ENCODE data around the gene NOP9. TPM values are rescaled to one million over a fixed set of nuclear protein-coding genes. Genes with fewer than 3 reads are reported as not detected.

The NOP9 gene
- total and polyA plus RNA-seq, 2 experiments from 2014 or later, result 2.7 to 15.7 TPM

GRCh38 chr14:24316597-24316950 lies 16.9 kb downstream of the NOP9 start:
- no peaks in the 10 kb centered on the region for H3K9me3 ChIP-seq (ENCODE audit: low read depth)
- TF ChIP-seq CTCF (IDR thresholded peaks at IDR 0.05; ENCODE audit: low read depth, low read length), result no peak
- no peaks in the 10 kb centered on the region for H3K36me3 ChIP-seq
- peaks cover 2% of the 10 kb centered on the region for H3K4me1 ChIP-seq (ENCODE audit: low read depth)
- no peak for DNase-seq (ENCODE audit: low read depth in 1 of 2, low spot score in 1 of 2)
- H3K4me3 ChIP-seq, result no peak overlapping the region
- no peak overlapping the region for H3K27ac ChIP-seq
- H3K27me3 ChIP-seq, result no peaks in the 10 kb centered on the region

GRCh38 chr14:24317141-24317928 lies 17.7 kb downstream of the NOP9 start:
- DNase-seq (ENCODE audit: low read depth in 1 of 2, low spot score in 1 of 2), result peak in 1 of 2 donors; percentile 25
- no peak overlapping the region for H3K4me3 ChIP-seq
- no peaks in the 10 kb centered on the region for H3K9me3 ChIP-seq (ENCODE audit: low read depth)
- H3K4me1 ChIP-seq (ENCODE audit: low read depth), result peaks cover 7% of the 10 kb centered on the region
- no peak overlapping the region for H3K27ac ChIP-seq
- no peak for TF ChIP-seq CTCF (IDR thresholded peaks at IDR 0.05; ENCODE audit: low read depth, low read length)
- no peaks in the 10 kb centered on the region for H3K36me3 ChIP-seq
- no peaks in the 10 kb centered on the region for H3K27me3 ChIP-seq

GRCh38 chr14:24321212-24321975 lies 21.7 kb downstream of the NOP9 start:
- Histone ChIP-seq H3K27me3 (no peaks in the 10 kb centered on the region), H3K4me3 (no peak overlapping the region), H3K36me3 (no peaks in the 10 kb centered on the region), H3K9me3 (ENCODE audit: low read depth) (no peaks in the 10 kb centered on the region), H3K27ac (no peak overlapping the region), H3K4me1 (ENCODE audit: low read depth) (peaks cover 7% of the 10 kb centered on the region)
- no peak for TF ChIP-seq CTCF (IDR thresholded peaks at IDR 0.05; ENCODE audit: low read depth, low read length)
- peak in 1 of 2 donors; percentile 44 for DNase-seq (ENCODE audit: low read depth in 1 of 2, low spot score in 1 of 2)

GRCh38 chr14:24322672-24323071 lies 23.0 kb downstream of the NOP9 start:
- Histone ChIP-seq H3K9me3 (ENCODE audit: low read depth) (no peaks in the 10 kb centered on the region), H3K27me3 (no peaks in the 10 kb centered on the region), H3K4me1 (ENCODE audit: low read depth) (peaks cover 7% of the 10 kb centered on the region), H3K36me3 (no peaks in the 10 kb centered on the region), H3K27ac (no peak overlapping the region), H3K4me3 (no peak overlapping the region)
- TF ChIP-seq CTCF (IDR thresholded peaks at IDR 0.05; ENCODE audit: low read depth, low read length), result no peak
- DNase-seq (ENCODE audit: low read depth in 1 of 2, low spot score in 1 of 2), result no peak

GRCh38 chr14:24323341-24323740 lies 23.7 kb downstream of the NOP9 start:
- Histone ChIP-seq H3K27ac (no peak overlapping the region), H3K27me3 (no peaks in the 10 kb centered on the region), H3K36me3 (no peaks in the 10 kb centered on the region), H3K9me3 (ENCODE audit: low read depth) (no peaks in the 10 kb centered on the region), H3K4me1 (ENCODE audit: low read depth) (peaks cover 7% of the 10 kb centered on the region), H3K4me3 (no peak overlapping the region)
- no peak for DNase-seq (ENCODE audit: low read depth in 1 of 2, low spot score in 1 of 2)
- TF ChIP-seq CTCF (IDR thresholded peaks at IDR 0.05; ENCODE audit: low read depth, low read length), result no peak

Measured in cardiac muscle cell (in vitro differentiated cells and primary cell).